ENCODE results near the gene UBASH3A.

Gene UBASH3A

GRCh38 chr21:42489006-42489563 is 85.4 kb downstream of the UBASH3A start:
- no peak for DNase-seq (ENCODE audit: low read depth, low spot score)

- no peak for DNase-seq (ENCODE audit: low read depth, low spot score)
These were observed 86.3 kb downstream of the UBASH3A start for GRCh38 chr21:42489991-42490390.

- DNase-seq (ENCODE audit: low read depth, low spot score) = no peak
These were observed 87.0 kb downstream of the UBASH3A start for GRCh38 chr21:42490720-42491119.

- no peak for DNase-seq (ENCODE audit: low read depth, low spot score)
These were observed 87.6 kb downstream of the UBASH3A start for GRCh38 chr21:42491328-42491727.

- no peak for DNase-seq (ENCODE audit: low read depth, low spot score)
These were observed 88.5 kb downstream of the UBASH3A start for GRCh38 chr21:42492201-42492600.

- no peak for DNase-seq (ENCODE audit: low read depth, low spot score)
These were observed 89.7 kb downstream of the UBASH3A start for GRCh38 chr21:42493109-42494060.

- no peak for DNase-seq (ENCODE audit: low read depth, low spot score)
These were observed 91.3 kb downstream of the UBASH3A start for GRCh38 chr21:42495027-42495426.

GRCh38 chr21:42495765-42496119 is 92.0 kb downstream of the UBASH3A start:
- DNase-seq (ENCODE audit: low read depth, low spot score) = no peak

GRCh38 chr21:42496120-42496838 is 92.6 kb downstream of the UBASH3A start, which contains the start of gene RSPH1:
RSPH1 (minus strand) TSS chr21:42496224; CDS start chr21:42496186, 38 bp downstream.
- peak; percentile 98 for DNase-seq (ENCODE audit: low read depth, low spot score)

- no peak for DNase-seq (ENCODE audit: low read depth, low spot score)
These were observed 93.1 kb downstream of the UBASH3A start for GRCh38 chr21:42496839-42497202.
